ENCODE measurements around the gene KIAA0513.
A peak's percentile ranks its signal among the peaks of the same experiment; 100 is the strongest.

KIAA0513 gene

GRCh38 chr16:85132456-85133289 is 105.1 kb downstream of the KIAA0513 start:
- DNase-seq: no peak

GRCh38 chr16:85133290-85133599 is 105.7 kb downstream of the KIAA0513 start:
- DNase-seq: no peak

DNA sequence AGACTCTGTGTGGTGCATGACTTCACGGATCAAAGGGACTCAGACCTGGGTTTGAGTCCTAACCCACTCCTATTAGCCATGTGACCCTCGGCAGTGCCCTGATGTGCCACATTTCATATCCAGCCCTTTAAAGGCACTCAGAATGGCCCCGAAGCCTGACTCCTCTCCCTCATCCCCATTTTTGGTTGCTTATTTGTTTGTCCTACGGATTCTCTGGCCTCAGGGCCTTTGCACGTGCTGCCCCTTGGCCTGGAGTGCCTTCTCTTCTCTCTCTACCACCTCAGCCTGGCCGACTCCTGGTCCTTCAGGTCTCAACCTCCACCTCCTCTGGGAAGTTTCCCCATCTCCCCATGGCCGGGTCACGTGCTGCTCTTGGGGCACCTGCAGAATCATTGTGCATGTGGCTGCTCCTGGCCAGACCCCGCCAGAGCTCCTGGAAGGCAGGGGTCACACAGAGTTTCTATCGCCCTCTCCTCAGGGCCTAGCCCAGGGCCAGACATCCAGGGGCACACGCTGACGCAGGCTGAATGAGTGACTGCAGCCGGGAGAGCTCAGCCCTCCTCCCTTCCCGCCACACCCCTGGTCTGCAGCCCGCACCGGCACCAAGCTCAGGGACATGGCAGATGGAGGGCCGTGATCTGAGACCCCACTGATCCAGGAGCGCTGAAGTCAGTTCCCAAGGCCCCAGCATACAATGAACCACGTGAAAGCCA is 106.6 kb downstream of the KIAA0513 start:
- no peak for DNase-seq

GRCh38 chr16:85134789-85135142 is 107.2 kb downstream of the KIAA0513 start:
- DNase-seq: no peak

DNA sequence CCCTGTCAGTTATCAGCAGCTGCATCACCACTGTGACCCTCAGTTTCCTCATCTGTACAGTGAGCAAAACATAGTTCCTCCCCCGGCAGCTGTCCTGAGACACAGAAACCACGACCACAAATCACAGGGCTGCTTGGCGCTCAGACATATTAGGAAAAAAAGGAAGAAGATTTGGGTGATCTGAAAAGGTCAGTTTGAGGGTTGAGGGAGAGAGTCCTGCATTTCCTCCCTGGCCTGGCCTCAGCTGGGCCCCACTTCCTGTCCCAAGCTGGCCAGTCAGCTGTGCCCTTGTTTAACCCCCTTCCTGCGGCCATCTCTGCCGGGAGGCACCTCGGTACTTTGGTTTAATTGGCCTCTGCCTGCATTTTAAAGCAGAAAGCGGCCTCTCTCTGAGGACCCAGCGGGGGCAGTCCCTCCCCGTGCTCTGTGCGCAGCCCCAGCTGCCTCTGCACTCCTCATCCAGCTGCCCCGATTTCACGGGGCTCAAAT is 108.7 kb downstream of the KIAA0513 start:
- DNase-seq: peak in 10 of 56 donors; percentile 9 to 55 (median 18)

GRCh38 chr16:85136702-85137322 is 109.2 kb downstream of the KIAA0513 start:
- DNase-seq: peak in 1 of 56 donors; percentile 42

DNA sequence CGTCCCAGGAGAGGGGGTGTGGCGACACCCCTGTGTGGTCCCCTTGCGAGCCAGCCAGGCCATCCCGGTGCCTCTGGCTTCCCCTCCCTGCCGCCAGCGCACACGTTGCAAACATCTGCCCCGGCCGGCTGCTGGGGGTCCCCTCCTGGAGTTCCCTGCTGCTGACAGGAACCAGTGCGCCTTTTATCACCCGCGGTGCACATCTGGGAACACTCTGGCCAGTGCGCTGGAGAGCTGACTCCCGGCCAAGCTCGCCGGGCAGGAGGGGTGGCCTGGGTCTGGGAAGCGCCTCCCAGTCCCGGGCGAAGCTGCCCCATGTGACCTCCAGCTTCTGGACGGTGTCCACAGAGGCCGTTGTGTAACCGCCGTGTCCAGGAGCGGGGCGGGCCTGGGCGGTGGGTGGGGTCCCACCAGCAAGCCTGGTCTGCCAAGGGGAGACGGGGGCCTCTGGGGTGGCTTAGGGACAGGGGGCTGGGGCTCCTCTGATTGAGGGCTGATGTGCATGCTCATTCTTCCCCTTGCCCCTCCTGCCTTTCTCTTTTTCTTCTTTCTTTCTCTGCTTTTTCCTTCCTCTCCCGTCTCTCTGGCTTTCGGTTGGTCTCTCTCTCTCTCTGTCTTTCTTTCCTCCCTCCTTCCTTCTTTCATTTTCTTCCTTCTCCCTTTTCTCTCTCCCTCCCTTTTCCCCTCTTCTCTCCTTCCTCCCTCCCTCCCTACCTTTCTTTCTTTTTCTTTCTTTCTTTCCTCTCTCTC is 109.9 kb downstream of the KIAA0513 start:
- peak in 55 of 56 donors; percentile 35 to 91 (median 77) for DNase-seq

DNA sequence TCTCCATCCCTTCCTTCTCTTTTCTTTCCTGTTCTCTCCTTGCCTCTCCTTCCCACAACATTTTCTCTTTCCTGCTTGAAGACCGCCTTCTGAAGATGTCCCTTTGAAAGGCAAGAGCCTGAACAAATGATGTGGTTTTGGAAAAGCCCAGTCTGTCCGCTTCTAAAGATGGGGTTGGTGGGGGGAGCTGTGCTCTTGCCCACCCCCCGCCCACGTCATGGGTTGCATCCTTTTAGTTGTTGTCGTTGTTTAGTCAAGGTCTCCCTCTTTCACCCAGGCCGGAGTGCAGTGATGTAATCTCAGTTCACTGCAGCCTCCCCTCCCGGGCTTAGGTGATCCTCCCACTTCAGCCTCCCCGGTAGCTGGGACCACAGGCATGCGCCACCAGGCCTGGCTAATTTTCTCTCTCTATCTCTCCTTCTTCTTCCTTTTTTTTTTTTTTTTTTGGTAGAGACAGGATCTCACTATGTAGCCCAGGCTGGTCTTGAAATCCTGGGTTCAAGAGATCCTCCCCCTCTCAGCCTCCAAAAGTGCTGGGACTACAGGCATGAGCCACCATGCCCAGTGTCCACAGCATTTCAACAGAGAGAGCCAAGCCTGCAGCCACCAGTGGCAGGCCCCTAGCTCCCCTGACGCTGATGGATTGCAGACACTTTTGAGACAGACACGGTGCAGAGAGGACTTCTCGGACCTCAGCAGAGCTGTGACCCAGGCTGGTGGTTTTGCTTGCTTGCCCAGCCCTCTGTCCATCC is 110.7 kb downstream of the KIAA0513 start:
- DNase-seq: no peak

DNA sequence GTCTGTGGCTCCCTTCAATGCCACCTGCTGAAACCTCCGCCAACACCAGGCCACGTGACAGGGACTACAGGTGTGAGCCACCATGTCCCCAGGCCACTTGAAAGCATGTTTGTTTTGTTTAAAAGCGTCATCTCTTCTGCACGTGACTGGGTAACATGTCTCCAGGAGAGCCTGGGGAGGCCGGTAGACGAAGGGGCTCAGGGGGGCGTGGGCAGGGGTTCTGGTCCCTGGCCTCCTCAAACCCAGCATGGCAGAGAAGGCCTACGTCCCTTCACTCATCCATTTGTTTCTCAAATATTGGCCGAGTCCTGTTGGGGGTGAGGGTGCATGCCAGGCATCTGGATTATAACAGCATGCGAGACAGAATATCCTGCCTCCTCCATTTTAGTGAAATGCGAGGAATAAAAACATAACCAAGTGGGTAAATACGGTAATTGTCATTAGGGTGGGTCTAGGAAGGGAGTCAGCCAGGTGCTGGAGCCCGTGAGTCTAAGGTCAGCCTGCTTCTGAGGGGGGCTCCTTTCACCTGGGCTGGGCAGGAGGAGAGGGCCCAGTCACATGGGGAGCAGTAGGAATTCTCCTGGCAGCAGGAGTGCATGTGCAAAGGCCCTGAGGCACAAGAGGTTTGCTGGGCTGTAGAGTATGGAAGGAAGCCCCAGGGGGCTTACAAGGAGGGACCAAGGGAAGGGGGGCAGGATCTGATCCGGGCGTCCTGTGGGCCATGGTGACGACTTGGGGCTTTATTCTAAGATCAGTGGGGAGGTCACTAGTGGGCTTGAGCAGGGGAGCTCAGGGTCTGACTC is 111.4 kb downstream of the KIAA0513 start:
- no peak for DNase-seq

- DNase-seq: no peak
These were observed 112.3 kb downstream of the KIAA0513 start for GRCh38 chr16:85139881-85140339.

DNA sequence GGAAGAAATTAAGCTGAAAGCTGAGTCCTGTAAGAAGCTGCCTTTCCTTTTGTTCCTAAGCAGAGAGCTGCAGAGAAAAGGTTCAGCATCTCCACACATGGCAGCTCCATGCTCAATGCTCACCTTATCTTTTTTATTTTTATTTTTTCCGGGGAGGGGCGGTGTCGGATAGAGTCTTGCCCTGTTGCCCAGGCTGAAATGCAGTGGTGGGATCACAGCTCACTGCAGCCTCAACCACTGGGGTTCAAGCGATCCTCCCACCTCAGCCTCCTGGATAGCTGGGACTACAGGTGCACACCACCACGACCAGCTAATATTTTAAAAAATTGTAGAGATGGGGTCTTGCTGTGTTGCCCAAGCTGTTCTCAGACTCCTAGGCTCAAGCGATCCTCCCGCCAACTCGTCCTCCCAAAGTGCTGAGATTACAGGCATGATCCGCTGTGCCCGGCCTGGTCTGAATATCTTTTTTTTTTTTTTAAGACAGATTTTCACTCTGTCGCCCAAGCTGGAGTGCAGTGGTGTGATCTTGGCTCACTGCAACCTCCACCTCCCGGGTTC is 112.9 kb downstream of the KIAA0513 start:
- no peak for DNase-seq

DNA sequence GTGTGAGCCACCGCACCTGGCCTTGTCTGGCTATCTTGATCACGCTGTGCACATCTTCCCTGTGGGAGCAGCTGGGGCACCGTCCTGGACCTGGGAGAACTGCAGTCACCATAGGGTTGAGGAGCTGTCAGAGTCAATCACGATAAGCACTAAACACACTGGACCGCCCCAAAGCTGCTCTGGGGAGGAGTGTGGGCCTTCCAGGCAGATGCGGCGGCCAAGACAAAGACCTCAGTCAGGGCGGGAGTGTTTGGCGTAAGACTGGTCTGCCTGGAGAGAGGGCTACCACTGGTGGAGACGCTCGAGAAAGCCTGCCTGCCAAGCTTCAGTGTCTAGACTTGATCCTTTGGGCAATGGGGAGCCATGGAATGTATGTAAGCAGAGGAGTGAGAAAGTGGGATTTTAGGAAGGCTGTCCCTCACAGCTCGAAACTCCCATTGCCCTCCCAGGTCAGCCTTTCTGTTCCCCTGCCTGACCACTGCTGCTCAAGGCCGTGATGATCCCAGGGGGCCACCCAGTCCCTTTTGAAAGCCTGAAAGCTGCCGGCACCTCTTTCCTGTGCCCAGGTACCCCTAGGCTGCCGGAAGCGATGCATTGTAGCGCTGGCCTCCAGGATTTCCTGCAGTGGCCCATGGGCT is 114.0 kb downstream of the KIAA0513 start:
- no peak for DNase-seq

DNA sequence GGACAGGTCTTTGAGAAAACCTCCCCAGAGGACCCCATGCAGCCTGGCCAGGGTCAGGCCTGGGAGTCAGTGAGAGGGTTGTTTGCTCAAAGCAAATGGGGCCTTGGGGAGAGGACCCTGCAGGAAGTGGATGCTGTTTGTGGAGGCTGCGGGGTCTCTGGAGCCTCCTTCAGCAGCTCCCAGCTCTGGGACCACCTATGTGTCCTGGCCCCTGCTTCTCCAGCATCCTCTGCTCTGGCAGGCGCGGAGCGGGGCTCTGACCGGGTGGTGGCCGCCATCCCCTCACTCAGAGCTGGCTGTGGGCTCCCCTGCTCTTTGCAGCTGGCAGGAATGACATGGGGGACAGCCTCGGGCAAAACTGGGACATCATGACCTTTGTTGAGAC is 114.5 kb downstream of the KIAA0513 start:
- no peak for DNase-seq

DNA sequence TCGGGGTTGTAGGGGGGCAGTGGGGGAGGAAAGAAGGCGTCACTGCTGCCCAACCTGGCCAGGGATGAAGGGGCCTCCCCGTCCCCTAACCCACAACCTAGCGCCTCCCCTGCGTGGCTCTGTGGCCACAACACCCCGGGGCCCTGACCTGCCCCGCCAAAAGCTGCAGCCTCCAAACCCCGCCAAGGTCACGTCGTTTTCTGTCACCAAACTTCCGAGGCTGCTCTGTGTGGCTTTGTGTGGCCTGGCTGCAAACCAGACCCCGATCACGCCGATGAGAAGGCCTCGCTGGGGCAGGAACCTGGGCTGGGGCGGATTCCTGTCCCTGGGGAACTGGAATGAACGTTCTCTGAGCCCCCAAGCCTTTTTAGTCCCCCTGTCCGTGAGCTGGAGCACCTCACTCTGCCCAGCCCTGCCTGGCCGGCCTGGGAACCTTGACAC is 115.2 kb downstream of the KIAA0513 start:
- no peak for DNase-seq
